OCI-LY3 (cell line): ENCODE measurements around the gene CACNA1E.

Source experiments
- EZH2phosphoT487 ChIP-seq: fragments of 200-600 bp; shearing (Covaris generic); IDR thresholded peaks from 2 replicates; pipeline ENCODE4 v1.6.1; 2018; ENCODE audit warnings: antibody characterized with exemption, mixed run types, low read depth
- TF ChIP-seq, protein P1 (sequence below): fragments of 200-600, 300-600 bp; sonication (generic); IDR thresholded peaks from 2 replicates; pipeline ENCODE4 v1.5.1; 2014; ENCODE audit warnings: antibody characterized with exemption, low read length, low read depth

DNA sequence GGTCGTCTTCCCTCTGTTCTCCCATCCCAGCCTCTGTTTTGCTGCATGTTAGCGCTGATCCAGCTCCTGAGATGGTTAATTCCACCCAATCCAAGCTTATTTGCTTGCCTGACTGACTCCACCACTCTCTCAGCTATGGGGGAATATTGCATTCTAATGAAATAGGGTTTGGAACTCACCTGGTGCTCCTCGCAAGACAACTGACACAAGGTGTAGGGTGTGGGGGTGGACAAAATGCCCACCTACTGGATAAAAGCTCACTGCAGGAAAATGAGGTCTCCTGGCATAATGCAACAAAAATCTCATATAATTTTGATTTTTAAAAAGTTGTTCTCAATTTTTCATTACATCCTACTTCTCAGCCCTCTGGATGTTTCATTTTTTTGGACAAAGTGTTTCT lies 319.1 kb downstream of the CACNA1E start:
- TF ChIP-seq, protein P1, sequence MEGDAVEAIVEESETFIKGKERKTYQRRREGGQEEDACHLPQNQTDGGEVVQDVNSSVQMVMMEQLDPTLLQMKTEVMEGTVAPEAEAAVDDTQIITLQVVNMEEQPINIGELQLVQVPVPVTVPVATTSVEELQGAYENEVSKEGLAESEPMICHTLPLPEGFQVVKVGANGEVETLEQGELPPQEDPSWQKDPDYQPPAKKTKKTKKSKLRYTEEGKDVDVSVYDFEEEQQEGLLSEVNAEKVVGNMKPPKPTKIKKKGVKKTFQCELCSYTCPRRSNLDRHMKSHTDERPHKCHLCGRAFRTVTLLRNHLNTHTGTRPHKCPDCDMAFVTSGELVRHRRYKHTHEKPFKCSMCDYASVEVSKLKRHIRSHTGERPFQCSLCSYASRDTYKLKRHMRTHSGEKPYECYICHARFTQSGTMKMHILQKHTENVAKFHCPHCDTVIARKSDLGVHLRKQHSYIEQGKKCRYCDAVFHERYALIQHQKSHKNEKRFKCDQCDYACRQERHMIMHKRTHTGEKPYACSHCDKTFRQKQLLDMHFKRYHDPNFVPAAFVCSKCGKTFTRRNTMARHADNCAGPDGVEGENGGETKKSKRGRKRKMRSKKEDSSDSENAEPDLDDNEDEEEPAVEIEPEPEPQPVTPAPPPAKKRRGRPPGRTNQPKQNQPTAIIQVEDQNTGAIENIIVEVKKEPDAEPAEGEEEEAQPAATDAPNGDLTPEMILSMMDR, result no peak
- no peak for TF ChIP-seq EZH2phosphoT487
